WTC11 (cell line): Measurements from ENCODE around the gene C22orf31. TPM values are rescaled to one million over a fixed set of nuclear protein-coding genes. Genes with fewer than 3 reads are reported as not detected.
A peak's percentile ranks its signal among the peaks of the same experiment; 100 is the strongest.

Experiments used
- ATAC-seq: fragments of 200-7000 bp; cut with Tn5 transposase; 2 replicates; pipeline ENCODE4 v1.10.0; 2021; ENCODE audit warnings: mild to moderate bottlenecking, moderate library complexity
- CTCF ChIA-PET: fragments of 300-600 bp; sonication (Branson Sonifier 250); formaldehyde crosslinking; loops from one replicate; lab custom pipeline; 2021; ENCODE audit warnings: antibody characterized with exemption; lab: Charles Lee
- POLR2A ChIA-PET: fragments of 350-600 bp; sonication (Branson Sonifier 250); formaldehyde crosslinking; loops from one replicate; lab custom pipeline; 2021; ENCODE audit warnings: antibody characterized with exemption; lab: Charles Lee
- DNase-seq: peaks from one replicate; pipeline ENCODE4 v3.0.0; 2021; ENCODE audit warnings: low spot score
- H3K27ac Mint-ChIP-seq: 2 replicates; pipeline ENCODE4 v1.8.0; 2021; ENCODE audit warnings: mixed read lengths
- H3K27me3 Mint-ChIP-seq: 2 replicates; pipeline ENCODE4 v1.8.0; 2021; ENCODE audit warnings: low read depth, mild to moderate bottlenecking, moderate library complexity, mixed read lengths
- H3K36me3 Mint-ChIP-seq: 2 replicates; pipeline ENCODE4 v1.8.0; 2021; ENCODE audit warnings: mixed read lengths
- H3K4me1 Mint-ChIP-seq: 2 replicates; pipeline ENCODE4 v1.8.0; 2022; ENCODE audit warnings: mixed read lengths
- H3K4me3 Mint-ChIP-seq: 2 replicates; pipeline ENCODE4 v1.8.0; 2021; ENCODE audit warnings: mild to moderate bottlenecking, moderate library complexity, mixed read lengths
- H3K9me3 Mint-ChIP-seq: 2 replicates; pipeline ENCODE4 v1.8.0; 2021; ENCODE audit warnings: mixed read lengths
- E2F5 ChIP-seq: sonication (generic); formaldehyde crosslinking; IDR thresholded peaks from 2 replicates; pipeline ENCODE4 v1.8.1; 2022; ENCODE audit warnings: mild to moderate bottlenecking, moderate library complexity, missing genetic modification reagents
- FOXK1 ChIP-seq: sonication (generic); formaldehyde crosslinking; IDR thresholded peaks from 2 replicates; pipeline ENCODE4 v1.8.0; 2022; ENCODE audit warnings: mild to moderate bottlenecking, moderate library complexity, missing genetic modification reagents
- FOXP1 ChIP-seq: sonication (generic); formaldehyde crosslinking; IDR thresholded peaks from 2 replicates; pipeline ENCODE4 v1.8.0; 2022; ENCODE audit warnings: missing genetic modification reagents, mild to moderate bottlenecking, moderate library complexity, borderline replicate concordance
- GABPB1 ChIP-seq: sonication (generic); formaldehyde crosslinking; IDR thresholded peaks from 2 replicates; pipeline ENCODE4 v1.8.1; 2023; ENCODE audit warnings: mild to moderate bottlenecking, missing genetic modification reagents
- GRHL2 ChIP-seq: fragments of 250-450 bp; sonication (Bioruptor Pico); IDR thresholded peaks from 2 replicates; pipeline ENCODE4 v1.8.0; 2022; ENCODE audit warnings: mild to moderate bottlenecking, moderate library complexity; ENCODE audit not compliant: insufficient replicate concordance, severe bottlenecking
- NR3C1 ChIP-seq: sonication (generic); formaldehyde crosslinking; conservative IDR thresholded peaks from 2 replicates; pipeline ENCODE4 v1.8.1; 2023; ENCODE audit warnings: low read depth, mild to moderate bottlenecking, missing genetic modification reagents
- OVOL2 ChIP-seq: fragments of 250-450 bp; sonication (Bioruptor Pico); IDR thresholded peaks from 2 replicates; pipeline ENCODE4 v1.9.0; 2021; ENCODE audit warnings: mild to moderate bottlenecking, borderline replicate concordance
- PRDM15 ChIP-seq: sonication (generic); formaldehyde crosslinking; IDR thresholded peaks from 2 replicates; pipeline ENCODE4 v1.8.0; 2022; ENCODE audit warnings: missing genetic modification reagents
- SP1 ChIP-seq: sonication (generic); formaldehyde crosslinking; conservative IDR thresholded peaks from 2 replicates; pipeline ENCODE4 v1.8.1; 2022; ENCODE audit warnings: missing genetic modification reagents
- ZMAT4 ChIP-seq: fragments of 250-450 bp; sonication (Bioruptor Pico); IDR thresholded peaks from 2 replicates; pipeline ENCODE4 v1.9.0; 2021; ENCODE audit warnings: mild to moderate bottlenecking
- ZNF263 ChIP-seq: sonication (generic); formaldehyde crosslinking; IDR thresholded peaks from 2 replicates; pipeline ENCODE4 v1.8.1; 2022; ENCODE audit warnings: low read depth, mild to moderate bottlenecking, moderate library complexity, missing genetic modification reagents
- total RNA-seq: library from RNA; stranded (reverse); gene quantifications from 3 replicates; pipeline ENCODE4 v1.2.3, GENCODE V29; 2021
- TF ChIP-seq, protein P1 (sequence below): sonication (generic); formaldehyde crosslinking; IDR thresholded peaks from 2 replicates; pipeline ENCODE4 v1.8.0; 2022; ENCODE audit warnings: mild to moderate bottlenecking, missing genetic modification reagents
- TF ChIP-seq, protein P2 (sequence below): sonication (generic); formaldehyde crosslinking; IDR thresholded peaks from 2 replicates; pipeline ENCODE4 v1.8.0; 2022; ENCODE audit warnings: mild to moderate bottlenecking, missing genetic modification reagents
- TF ChIP-seq, protein P3 (sequence below): sonication (generic); formaldehyde crosslinking; IDR thresholded peaks from 2 replicates; pipeline ENCODE4 v1.8.0; 2023; ENCODE audit warnings: missing genetic modification reagents

C22orf31 gene
- total RNA-seq, 1 experiment from 2014 or later: not detected

GRCh38 chr22:29030618-29031226 is 30.9 kb downstream of the C22orf31 start:
- Mint-ChIP-seq H3K27ac (peak overlapping the region; percentile 98; the same call in 1 of the 2 replicates), H3K36me3 (no peaks in the 10 kb centered on the region), H3K4me1 (peaks cover 39% of the 10 kb centered on the region), H3K4me3 (peak overlapping the region; percentile 77), H3K27me3 (no peaks in the 10 kb centered on the region), H3K9me3 (no peaks in the 10 kb centered on the region)
- ChIA-PET POLR2A (interaction anchor here (2.3 kb wide), 1 partner anchor 26 kb away, joined by 8 read pairs; no protein-coding TSS in a partner anchor), CTCF (interaction anchor here (0.6 to 3.2 kb wide), 14 partner anchors 10 to 257 kb away, joined by 3 to 34 read pairs (median 4); no protein-coding TSS in a partner anchor)
- no peak for TF ChIP-seq NR3C1 (CRISPR knock-in tag)
- TF ChIP-seq GABPB1 (CRISPR knock-in tag): peak; percentile 70
- no peak for TF ChIP-seq FOXK1 (CRISPR knock-in tag)
- no peak for TF ChIP-seq GRHL2 (CRISPR knock-in tag)
- no peak for TF ChIP-seq FOXP1 (CRISPR knock-in tag)
- TF ChIP-seq PRDM15 (CRISPR knock-in tag): peak; percentile 97
- TF ChIP-seq ZMAT4 (CRISPR knock-in tag): no peak
- TF ChIP-seq, protein P1, sequence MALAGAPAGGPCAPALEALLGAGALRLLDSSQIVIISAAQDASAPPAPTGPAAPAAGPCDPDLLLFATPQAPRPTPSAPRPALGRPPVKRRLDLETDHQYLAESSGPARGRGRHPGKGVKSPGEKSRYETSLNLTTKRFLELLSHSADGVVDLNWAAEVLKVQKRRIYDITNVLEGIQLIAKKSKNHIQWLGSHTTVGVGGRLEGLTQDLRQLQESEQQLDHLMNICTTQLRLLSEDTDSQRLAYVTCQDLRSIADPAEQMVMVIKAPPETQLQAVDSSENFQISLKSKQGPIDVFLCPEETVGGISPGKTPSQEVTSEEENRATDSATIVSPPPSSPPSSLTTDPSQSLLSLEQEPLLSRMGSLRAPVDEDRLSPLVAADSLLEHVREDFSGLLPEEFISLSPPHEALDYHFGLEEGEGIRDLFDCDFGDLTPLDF: no peak
- peak; percentile 63; the same call in 1 of the 2 replicates for TF ChIP-seq ZNF263 (CRISPR knock-in tag)
- TF ChIP-seq E2F5 (CRISPR knock-in tag): no peak; the same call in 1 of the 2 replicates
- TF ChIP-seq SP1: no peak; the same call in 1 of the 2 replicates
- TF ChIP-seq, protein P2, sequence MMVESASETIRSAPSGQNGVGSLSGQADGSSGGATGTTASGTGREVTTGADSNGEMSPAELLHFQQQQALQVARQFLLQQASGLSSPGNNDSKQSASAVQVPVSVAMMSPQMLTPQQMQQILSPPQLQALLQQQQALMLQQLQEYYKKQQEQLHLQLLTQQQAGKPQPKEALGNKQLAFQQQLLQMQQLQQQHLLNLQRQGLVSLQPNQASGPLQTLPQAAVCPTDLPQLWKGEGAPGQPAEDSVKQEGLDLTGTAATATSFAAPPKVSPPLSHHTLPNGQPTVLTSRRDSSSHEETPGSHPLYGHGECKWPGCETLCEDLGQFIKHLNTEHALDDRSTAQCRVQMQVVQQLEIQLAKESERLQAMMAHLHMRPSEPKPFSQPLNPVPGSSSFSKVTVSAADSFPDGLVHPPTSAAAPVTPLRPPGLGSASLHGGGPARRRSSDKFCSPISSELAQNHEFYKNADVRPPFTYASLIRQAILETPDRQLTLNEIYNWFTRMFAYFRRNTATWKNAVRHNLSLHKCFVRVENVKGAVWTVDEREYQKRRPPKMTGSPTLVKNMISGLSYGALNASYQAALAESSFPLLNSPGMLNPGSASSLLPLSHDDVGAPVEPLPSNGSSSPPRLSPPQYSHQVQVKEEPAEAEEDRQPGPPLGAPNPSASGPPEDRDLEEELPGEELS (CRISPR knock-in tag): no peak
- DNase-seq: peak; percentile 71
- ATAC-seq: peak; percentile 70

DNA sequence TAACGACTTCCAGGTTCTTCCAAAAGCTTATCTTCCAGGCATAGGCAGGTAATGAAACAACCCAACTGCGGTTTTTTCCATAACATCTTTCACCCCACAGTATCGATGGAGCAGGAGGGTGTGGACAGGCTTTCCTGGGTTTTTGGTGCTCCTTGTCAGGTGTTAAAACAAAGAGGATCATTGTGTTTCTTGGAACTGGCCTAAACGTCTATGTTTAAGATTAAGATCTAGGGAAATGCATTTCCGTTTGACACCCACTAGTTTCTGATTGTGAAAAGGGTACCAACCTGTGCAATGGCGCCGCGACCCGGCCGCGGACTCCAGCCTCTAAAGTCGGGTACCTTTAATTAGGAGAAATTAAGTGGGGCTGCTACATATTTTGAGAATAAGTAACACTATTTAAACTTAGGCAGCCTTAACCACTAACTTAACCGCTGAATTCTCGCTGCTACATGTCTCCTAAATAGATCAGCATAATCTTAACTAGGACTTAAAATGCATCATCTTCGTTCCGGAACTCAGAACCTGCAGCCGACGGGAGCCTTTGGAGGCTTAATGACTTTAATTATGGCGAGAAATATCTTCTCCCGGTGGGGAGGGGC is 31.5 kb downstream of the C22orf31 start:
- Mint-ChIP-seq H3K4me3 (peak overlapping the region; percentile 77), H3K36me3 (no peaks in the 10 kb centered on the region), H3K27me3 (no peaks in the 10 kb centered on the region), H3K9me3 (no peaks in the 10 kb centered on the region), H3K27ac (peak overlapping the region; percentile 55; the same call in 1 of the 2 replicates), H3K4me1 (peaks cover 39% of the 10 kb centered on the region)
- CTCF ChIA-PET: interaction anchor here (0.6 to 3.2 kb wide), 12 partner anchors 10 to 256 kb away, joined by 3 to 34 read pairs (median 4); no protein-coding TSS in a partner anchor
- ATAC-seq (no peak), DNase-seq (no peak)
- POLR2A ChIA-PET: no interaction called here
- TF ChIP-seq, protein P3, sequence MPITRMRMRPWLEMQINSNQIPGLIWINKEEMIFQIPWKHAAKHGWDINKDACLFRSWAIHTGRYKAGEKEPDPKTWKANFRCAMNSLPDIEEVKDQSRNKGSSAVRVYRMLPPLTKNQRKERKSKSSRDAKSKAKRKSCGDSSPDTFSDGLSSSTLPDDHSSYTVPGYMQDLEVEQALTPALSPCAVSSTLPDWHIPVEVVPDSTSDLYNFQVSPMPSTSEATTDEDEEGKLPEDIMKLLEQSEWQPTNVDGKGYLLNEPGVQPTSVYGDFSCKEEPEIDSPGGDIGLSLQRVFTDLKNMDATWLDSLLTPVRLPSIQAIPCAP (CRISPR knock-in tag): no peak
- no peak for TF ChIP-seq OVOL2 (CRISPR knock-in tag)
- TF ChIP-seq, all 79 proteins: peak for 0
